A204.1 (cell line): Measurements from ENCODE around the gene FBXW12.

Source experiments
- FAIRE-seq: peaks from 2 replicates; lab custom pipeline; 2012; peaks lifted over from hg19 to GRCh38; lab: Jason Lieb, UNC

FBXW12 gene

GRCh38 chr3:48409291-48410201 lies 37.5 kb downstream of the FBXW12 start:
- FAIRE-seq = no peak

GRCh38 chr3:48410205-48411040 lies 38.4 kb downstream of the FBXW12 start:
- no peak for FAIRE-seq

GRCh38 chr3:48411041-48411588 lies 39.1 kb downstream of the FBXW12 start:
- no peak for FAIRE-seq

DNA sequence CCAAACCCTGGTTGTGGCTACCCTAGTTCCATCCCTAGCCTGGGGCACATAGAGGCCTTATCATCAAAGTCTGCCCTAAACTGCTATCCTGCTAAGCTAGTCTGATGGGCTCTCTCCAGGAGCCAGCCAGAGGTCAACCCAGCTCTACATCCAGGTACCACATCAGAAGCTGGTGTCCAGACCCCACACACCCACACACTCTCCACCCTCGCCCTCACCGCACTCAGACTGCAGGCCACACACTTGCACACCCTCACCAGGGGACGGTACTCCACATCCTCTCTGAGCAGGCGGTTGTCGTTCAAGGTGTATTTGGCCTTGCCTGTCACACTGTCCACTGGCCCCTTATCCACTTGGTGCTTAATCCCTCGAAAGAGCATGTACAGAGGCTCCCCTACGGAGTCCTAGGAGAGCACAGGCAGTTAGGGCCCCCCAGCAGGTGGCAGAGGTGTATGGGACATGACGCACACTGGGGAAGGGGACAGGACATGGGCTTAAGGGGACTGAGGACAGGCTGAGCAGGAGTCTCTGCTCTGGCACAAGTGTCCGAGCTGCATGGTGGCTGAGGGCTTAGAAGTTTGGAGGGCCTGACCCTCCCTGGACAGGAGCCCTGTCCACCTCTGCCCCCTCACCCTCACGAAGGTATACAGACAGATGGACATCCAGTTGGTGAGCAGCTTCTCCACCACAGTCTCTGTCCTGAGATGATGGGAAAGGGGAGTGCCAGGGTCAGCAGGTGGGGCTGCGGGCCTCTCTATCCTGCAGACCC lies 39.8 kb downstream of the FBXW12 start:
- FAIRE-seq = no peak

GRCh38 chr3:48412375-48413001 lies 40.5 kb downstream of the FBXW12 start:
- no peak for FAIRE-seq

GRCh38 chr3:48413086-48413485 lies 41.1 kb downstream of the FBXW12 start:
- FAIRE-seq = no peak

DNA sequence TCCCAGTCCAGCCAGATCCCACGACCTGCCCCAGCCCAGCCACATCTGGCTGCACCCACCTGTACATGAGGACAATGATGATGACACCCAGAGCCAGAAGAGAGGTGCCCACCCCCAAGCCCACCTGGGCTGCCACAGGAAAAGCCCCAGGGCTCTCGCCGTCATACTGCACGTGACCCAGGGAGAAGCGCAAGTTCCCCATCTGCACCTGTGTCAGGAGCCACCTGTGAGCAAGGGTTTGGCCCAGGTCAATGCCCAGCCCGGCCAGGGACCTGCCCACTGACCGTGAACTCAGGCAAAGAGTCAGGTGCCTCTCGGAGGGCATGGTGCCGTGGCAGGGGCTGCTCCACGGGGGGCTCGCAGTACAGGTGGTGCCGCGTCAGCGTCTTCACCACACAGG lies 41.6 kb downstream of the FBXW12 start:
- no peak for FAIRE-seq

DNA sequence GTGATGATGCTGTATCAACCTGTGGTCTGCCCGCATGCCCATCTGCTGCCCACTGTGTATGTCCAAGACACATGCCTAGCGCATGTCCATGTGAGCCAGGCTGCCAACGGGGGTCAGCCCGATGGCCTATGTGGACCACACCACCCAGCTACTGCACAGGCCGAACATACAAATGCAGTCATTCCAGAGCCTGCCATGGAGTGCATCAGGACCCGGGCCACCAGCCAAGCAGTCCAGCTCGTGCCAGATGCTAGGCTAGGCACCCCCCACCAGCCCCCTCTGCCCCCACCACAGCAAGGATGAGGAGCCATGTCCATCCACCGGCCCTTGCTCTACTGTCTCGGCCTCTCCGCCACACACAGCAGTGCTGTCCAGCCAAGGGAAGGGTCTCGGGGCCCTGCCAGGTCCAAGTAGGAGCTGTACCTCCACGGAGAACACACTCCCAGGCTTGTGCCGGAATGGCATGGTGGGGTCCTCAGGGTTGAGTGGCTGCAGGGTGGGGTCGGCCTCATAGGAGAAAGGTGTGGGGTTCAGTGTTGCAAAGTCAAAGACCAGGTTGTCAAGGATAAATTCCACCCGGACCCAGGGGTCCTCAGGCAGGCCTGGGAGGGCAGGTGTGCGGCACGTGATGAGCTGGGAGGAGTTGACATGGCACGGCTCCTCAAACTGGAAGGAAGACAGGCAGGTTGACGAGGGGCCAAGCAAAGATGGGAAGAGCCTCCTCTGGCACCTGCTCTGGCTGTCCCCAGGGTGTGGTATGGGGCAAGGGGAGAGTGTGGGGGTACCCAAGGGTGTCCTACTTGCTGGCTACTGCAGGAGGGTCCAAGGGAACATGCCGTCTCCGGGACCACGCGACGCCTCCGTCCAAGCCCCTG lies 42.6 kb downstream of the FBXW12 start:
- no peak for FAIRE-seq

DNA sequence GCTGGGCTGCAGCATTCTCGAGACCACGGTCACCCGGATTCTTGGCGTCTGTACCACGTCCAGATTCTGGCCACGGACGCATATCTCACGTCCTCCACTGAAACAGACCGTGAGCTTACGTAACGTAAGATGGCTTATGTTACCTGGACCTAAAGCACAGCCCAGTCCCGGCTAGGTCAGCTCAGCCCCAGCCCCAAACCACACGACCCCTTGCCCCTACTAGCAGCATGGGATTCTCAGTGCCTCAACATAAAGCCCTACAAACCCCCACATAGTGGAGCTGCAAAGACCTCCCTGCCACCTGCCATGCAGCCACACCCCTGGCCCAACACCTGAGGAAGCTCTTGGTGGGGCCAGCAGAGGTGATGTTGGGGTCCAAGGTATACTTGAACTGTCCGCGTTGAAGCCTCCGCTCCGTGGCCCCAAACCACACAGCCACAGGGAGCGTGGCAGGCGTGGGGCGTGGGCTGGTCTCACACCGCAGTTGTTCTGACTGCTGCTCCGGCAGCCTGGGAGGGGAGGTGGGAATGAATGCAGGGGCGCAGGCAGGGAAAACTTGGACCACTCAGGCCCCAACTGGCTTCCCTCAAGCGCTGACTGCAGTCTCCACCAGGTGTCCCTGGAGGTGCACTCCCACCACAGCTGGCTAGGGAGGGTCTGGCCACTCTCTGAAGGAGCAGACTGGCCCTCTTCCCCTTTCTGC lies 43.4 kb downstream of the FBXW12 start:
- no peak for FAIRE-seq

DNA sequence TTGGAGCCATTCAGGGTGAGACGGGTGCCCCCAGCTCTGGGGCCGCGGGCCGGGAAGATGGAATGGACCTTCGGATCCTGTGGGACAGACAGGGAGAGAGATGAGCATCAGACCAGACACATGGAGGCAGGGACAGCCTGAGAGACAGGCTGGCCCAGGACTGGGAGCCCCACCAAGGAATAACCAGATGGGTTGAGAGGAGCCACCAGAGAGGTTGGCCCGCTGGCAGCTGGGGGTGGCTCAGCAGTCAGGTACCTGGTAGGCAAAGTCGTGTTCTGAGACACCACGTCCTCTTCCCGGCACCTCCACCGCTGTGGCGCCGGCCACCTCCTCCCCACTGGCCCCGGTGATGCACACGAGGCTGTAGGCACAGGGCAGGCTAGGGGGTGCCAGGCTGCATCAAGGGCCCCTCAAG lies 44.1 kb downstream of the FBXW12 start:
- FAIRE-seq = no peak

DNA sequence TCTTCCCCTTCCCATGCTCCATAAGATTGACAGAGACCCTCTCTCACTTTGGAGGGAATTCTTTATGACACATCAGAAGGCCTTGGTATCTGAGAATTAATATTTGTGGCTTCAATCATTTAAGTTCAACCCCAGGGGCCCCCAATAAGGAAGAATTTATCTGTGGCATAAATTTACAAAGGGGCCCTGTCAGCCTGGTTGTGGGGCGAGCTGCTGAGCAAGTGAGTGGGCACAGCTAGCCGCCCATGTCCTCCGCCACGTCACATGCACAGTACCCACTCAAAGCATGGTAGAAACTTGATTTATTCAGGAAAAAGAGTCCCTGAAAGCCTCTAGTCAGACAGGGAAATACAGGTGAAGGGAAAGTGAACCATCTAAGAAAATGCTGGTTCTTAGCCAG lies 44.5 kb downstream of the FBXW12 start:
- no peak for FAIRE-seq

DNA sequence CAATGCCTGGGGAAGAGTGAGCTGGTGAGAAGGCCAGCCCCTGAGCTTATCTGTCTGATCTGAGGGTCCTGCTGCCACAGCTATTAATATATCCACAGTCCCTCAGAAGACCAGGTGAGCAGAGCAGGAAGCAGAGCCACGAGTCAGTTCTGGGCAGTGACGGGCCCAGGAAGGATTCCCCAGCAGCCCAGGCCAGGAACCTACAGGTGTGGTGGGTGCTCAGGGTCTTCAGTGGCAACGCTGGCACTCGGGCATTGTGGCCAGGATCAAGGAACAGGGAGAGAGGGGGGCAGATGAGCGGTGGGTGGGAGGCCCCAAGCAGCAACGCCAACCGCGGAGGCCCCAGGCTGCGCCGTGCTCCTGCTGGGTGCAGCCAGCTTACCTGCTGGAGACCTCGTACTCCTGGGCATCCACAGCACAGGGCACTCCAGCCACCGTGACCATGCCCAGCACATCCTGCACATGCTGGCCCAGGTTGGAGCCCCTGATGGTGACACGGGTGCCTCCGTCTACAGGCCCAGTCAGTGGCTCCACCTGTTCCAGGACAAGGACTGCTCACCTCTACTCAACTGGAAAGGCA lies 45.6 kb downstream of the FBXW12 start:
- no peak for FAIRE-seq

- FAIRE-seq = no peak
Observed at GRCh38 chr3:48418140-48418539, 46.1 kb downstream of the FBXW12 start.

DNA sequence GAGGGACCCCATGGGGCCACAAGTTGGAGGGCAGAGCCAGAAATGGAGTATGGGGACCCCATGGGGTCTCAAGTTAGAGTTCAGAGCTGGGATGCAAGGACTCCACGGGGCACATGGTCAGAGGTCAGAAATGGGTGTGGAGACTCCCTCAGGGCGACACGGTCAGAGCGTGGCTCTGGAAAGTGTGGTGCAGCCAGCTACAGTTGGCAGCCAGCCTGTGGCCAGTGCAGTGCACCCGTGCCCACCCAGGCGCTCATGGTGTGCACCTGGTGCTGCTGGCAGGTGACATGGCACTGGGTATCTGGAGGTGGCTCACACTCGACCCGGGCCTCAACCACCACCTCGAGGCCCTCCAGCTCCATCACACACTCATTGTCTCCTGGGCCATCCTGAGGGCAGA lies 46.6 kb downstream of the FBXW12 start:
- FAIRE-seq = no peak

GRCh38 chr3:48419149-48419548 lies 47.1 kb downstream of the FBXW12 start:
- no peak for FAIRE-seq

DNA sequence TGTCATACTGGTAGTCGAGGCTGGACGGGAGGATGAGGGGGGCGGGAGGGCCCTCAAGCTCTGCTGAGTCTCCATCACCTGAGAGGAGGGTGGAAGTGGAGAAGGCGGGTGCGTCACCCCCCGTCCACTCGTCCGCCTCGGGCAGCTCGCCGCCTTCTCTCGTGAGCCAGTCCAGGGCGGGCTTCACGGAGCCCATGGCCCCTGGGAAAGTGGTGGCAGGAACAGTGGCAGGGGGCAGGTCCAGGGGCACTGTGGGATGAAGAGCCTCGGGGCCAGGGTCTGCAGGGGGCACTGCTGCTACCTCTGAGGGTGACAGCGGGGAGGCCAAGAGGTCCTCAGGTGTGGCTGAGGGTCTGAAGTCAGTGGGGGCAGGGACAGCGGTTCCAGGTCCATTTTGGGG lies 47.6 kb downstream of the FBXW12 start:
- no peak for FAIRE-seq

DNA sequence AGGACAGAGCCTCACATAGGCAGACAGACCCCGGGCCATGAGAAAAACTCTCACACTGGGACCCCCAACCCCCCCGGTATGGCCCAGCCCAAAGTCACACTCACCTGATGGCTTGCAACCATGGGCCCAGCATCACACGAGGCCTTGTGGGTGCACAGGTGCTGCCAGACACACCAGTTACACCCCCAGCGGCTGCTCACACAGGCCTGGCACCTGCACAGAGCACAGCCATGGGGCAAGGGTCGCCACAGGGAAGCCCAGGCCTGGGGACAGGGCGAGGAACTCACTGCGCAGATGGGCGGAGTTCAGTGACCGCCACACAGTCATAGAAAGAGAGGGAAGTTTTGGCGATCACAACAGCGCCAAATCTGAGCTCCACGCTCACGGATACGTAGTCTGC lies 48.5 kb downstream of the FBXW12 start:
- FAIRE-seq = no peak

GRCh38 chr3:48422272-48422671 lies 50.3 kb downstream of the FBXW12 start:
- no peak for FAIRE-seq

- no peak for FAIRE-seq
Observed at GRCh38 chr3:48422681-48423080, 50.7 kb downstream of the FBXW12 start.
